SK-N-SH (cell line): Measurements from ENCODE around the gene CLMN. TPM values are rescaled to one million over a fixed set of nuclear protein-coding genes. Genes with fewer than 3 reads are reported as not detected.
A peak's percentile ranks its signal among the peaks of the same experiment; 100 is the strongest.

Source experiments
- CTCF ChIA-PET: fragments of 300-600, 350-600 bp; formaldehyde crosslinking; extraction: SDS; loops from one replicate; lab custom pipeline; 2021; lab: Yijun Ruan, JAX
- POLR2A ChIA-PET: fragments of 350-600 bp; sonication (Branson Sonifier 250); formaldehyde crosslinking; extraction: SDS; loops from one replicate; lab custom pipeline; 2020; ENCODE audit warnings: antibody characterized with exemption, inconsistent platforms; lab: Yijun Ruan, JAX
- DNase-seq: peaks from one replicate; pipeline ENCODE4 v3.0.0; 2012
- H2AFZ ChIP-seq: fragments of 200-600 bp; sonication (generic); 2 replicates; pipeline ENCODE4 v1.8.1; 2016; ENCODE audit warnings: antibody characterized with exemption, mild to moderate bottlenecking, low read depth
- H3F3A ChIP-seq: fragments of 200-600 bp; sonication (generic); replicated peaks from 2 replicates; pipeline ENCODE3; 2016; ENCODE audit warnings: antibody characterized with exemption, mild to moderate bottlenecking; ENCODE audit not compliant: insufficient read depth
- H3K27ac ChIP-seq, 2 experiments: fragments of 200-500 bp in 1 of 2; fragments of 200-600 bp in 1 of 2; sonication (Bioruptor generic) in 1 of 2; sonication (generic), shearing (Covaris generic) in 1 of 2; 2 replicates each; pipeline versions ENCODE4 v1.5.1 to v1.6.1; 2014 to 2016; ENCODE audit warnings: low read depth in 2 of 2, inconsistent platforms in 1 of 2, low read length in 1 of 2, mild to moderate bottlenecking in 1 of 2, mixed read lengths in 1 of 2
- H3K27me3 ChIP-seq: fragments of 200-600 bp; sonication (generic), shearing (Covaris generic); 2 replicates; pipeline ENCODE4 v1.6.1; 2016; ENCODE audit warnings: mixed run types; ENCODE audit not compliant: insufficient read depth
- H3K36me3 ChIP-seq, 2 experiments: fragments of 200-500 bp in 1 of 2; fragments of 200-600 bp in 1 of 2; sonication (Bioruptor generic) in 1 of 2; sonication (generic) in 1 of 2; replicated peaks in 1 of 2; 2 replicates each; pipeline versions ENCODE3 to v1.5.1; 2014 to 2016; ENCODE audit warnings: low read length in 1 of 2, mild to moderate bottlenecking in 1 of 2; ENCODE audit not compliant: insufficient read depth in 2 of 2, control insufficient read depth in 1 of 2
- H3K4me1 ChIP-seq, 2 experiments: fragments of 200-500 bp in 1 of 2; fragments of 200-600 bp in 1 of 2; sonication (Bioruptor generic) in 1 of 2; sonication (generic), shearing (Covaris generic) in 1 of 2; 2 replicates each; pipeline versions ENCODE4 v1.5.1 to v1.6.1; 2014 to 2016; ENCODE audit warnings: low read depth in 1 of 2, low read length in 1 of 2, mixed run types in 1 of 2; ENCODE audit not compliant: insufficient read depth in 2 of 2, control insufficient read depth in 1 of 2
- H3K4me2 ChIP-seq: fragments of 200-600 bp; sonication (generic), shearing (Covaris generic); 2 replicates; pipeline ENCODE4 v1.6.1; 2017; ENCODE audit warnings: mixed run types
- H3K4me3 ChIP-seq, 2 experiments: fragments of 200-500 bp in 1 of 2; fragments of 200-600 bp in 1 of 2; sonication (Bioruptor generic) in 1 of 2; sonication (generic), shearing (Covaris generic) in 1 of 2; 2 replicates each; pipeline versions ENCODE4 v1.5.1 to v1.8.1; 2014 to 2016; ENCODE audit warnings: low read depth in 2 of 2, inconsistent platforms in 1 of 2, low read length in 1 of 2, mild to moderate bottlenecking in 1 of 2, mixed read lengths in 1 of 2, moderate library complexity in 1 of 2
- H3K79me2 ChIP-seq: fragments of 200-600 bp; sonication (generic); 2 replicates; pipeline ENCODE4 v1.8.1; 2017; ENCODE audit warnings: mild to moderate bottlenecking; ENCODE audit not compliant: insufficient read depth
- H3K9ac ChIP-seq: fragments of 200-600 bp; sonication (generic); 2 replicates; pipeline ENCODE4 v1.6.1; 2017; ENCODE audit warnings: mixed run types
- H3K9me2 ChIP-seq: fragments of 200-600 bp; sonication (generic); 2 replicates; pipeline ENCODE4 v1.6.1; 2017; ENCODE audit warnings: mixed run types
- H3K9me3 ChIP-seq: fragments of 200-600 bp; sonication (generic); 2 replicates; pipeline ENCODE4 v1.6.1; 2017; ENCODE audit warnings: mixed run types, mild to moderate bottlenecking, moderate library complexity
- H4K20me1 ChIP-seq: fragments of 200-600 bp; sonication (generic); 2 replicates; pipeline ENCODE4 v1.6.1; 2017; ENCODE audit warnings: mild to moderate bottlenecking, mixed run types; ENCODE audit not compliant: insufficient read depth
- ELF1 ChIP-seq: IDR thresholded peaks from 2 replicates; pipeline ENCODE4 v1.4.0; 2012
- EP300 ChIP-seq, 2 experiments: IDR thresholded peaks; 2 replicates each; pipeline versions ENCODE4 v1.4.0 to v1.6.1; 2012; ENCODE audit warnings: borderline replicate concordance in 1 of 2, low read depth in 1 of 2, low read length in 1 of 2
- GATA2 ChIP-seq: sonication (generic); formaldehyde crosslinking; IDR thresholded peaks from 2 replicates; pipeline ENCODE4 v1.5.0; 2020; ENCODE audit warnings: mild to moderate bottlenecking, missing genetic modification reagents
- IRF3 ChIP-seq: fragments of 150-350 bp; IDR thresholded peaks from 2 replicates; pipeline ENCODE4 v1.6.1; 2016; ENCODE audit warnings: mild to moderate bottlenecking, low read depth, low read length
- JUND ChIP-seq: IDR thresholded peaks from 2 replicates; pipeline ENCODE4 v1.4.0; 2012
- MAX ChIP-seq: IDR thresholded peaks from 2 replicates; pipeline ENCODE4 v1.4.0; 2012; ENCODE audit warnings: low read depth
- NFIC ChIP-seq: IDR thresholded peaks from 2 replicates; pipeline ENCODE4 v1.4.0; 2012; ENCODE audit warnings: borderline replicate concordance
- NRF1 ChIP-seq: IDR thresholded peaks from 2 replicates; pipeline ENCODE4 v1.6.1; 2012; ENCODE audit warnings: low read depth, mild to moderate bottlenecking, low read length
- POLR2AphosphoS5 ChIP-seq: IDR thresholded peaks from 2 replicates; pipeline ENCODE4 v1.6.1; 2012; ENCODE audit warnings: low read depth, low read length
- SIN3A ChIP-seq: IDR thresholded peaks from 2 replicates; pipeline ENCODE4 v1.6.1; 2012; ENCODE audit warnings: low read depth, mild to moderate bottlenecking, low read length, moderate library complexity, borderline replicate concordance
- TAF1 ChIP-seq: IDR thresholded peaks from 2 replicates; pipeline ENCODE4 v1.6.1; 2012; ENCODE audit warnings: low read depth, mild to moderate bottlenecking, low read length, moderate library complexity, borderline replicate concordance
- TCF12 ChIP-seq: IDR thresholded peaks from 2 replicates; pipeline ENCODE4 v1.4.0; 2012
- YY1 ChIP-seq: IDR thresholded peaks from 2 replicates; pipeline ENCODE4 v1.4.0; 2012; ENCODE audit warnings: low read depth, mild to moderate bottlenecking
- WGBS: methylation state at CpG from one replicate; pipeline ENCODE4 v1.1.6; 2017; ENCODE audit warnings: low lambda C conversion rate; 5-methylcytosine and 5-hydroxymethylcytosine counted together
- polyA plus RNA-seq, 3 experiments: library from polyadenylated mRNA; depleted of rRNA; stranded (reverse); fragments of >200 nt; gene quantifications; 2 replicates each; pipeline ENCODE4 v1.2.3, GENCODE V29; 2012

CLMN gene
- polyA plus RNA-seq, 1 of the 3 experiments (the other 2 are of a cell fraction), result 1.4 TPM

GRCh38 chr14:95236221-95236620 lies 83.5 kb downstream of the CLMN start:
- WGBS, result 78% methylated on average over 9 of the region's 12 CpGs
- Histone ChIP-seq H3K27ac (no peak overlapping the region), H3F3A (no peaks in the 10 kb centered on the region), H4K20me1 (no peaks in the 10 kb centered on the region), H3K4me1 (peaks cover 0 to 10% of the 10 kb centered on the region in 2 experiments; a peak in 1 of 4 replicates), H3K27me3 (no peaks in the 10 kb centered on the region), H3K36me3 (no peaks in the 10 kb centered on the region), H3K79me2 (no peaks in the 10 kb centered on the region), H3K4me3 (no peak overlapping the region), H3K4me2 (no peak overlapping the region), H3K9ac (no peak overlapping the region), H3K9me2 (no peaks in the 10 kb centered on the region), H3K9me3 (no peaks in the 10 kb centered on the region), H2AFZ (no peak overlapping the region)
- POLR2A ChIA-PET, result no interaction called here
- no peak for TF ChIP-seq POLR2AphosphoS5
- no peak for TF ChIP-seq NRF1
- TF ChIP-seq YY1, result no peak
- TF ChIP-seq NFIC, result no peak
- no peak for TF ChIP-seq EP300 (IDR thresholded peaks at IDR 0.05; ENCODE audit: borderline replicate concordance in 1 of 2, low read depth in 1 of 2, low read length in 1 of 2)
- TF ChIP-seq IRF3, result no peak
- TF ChIP-seq TAF1, result no peak
- TF ChIP-seq JUND, result no peak
- no peak for TF ChIP-seq GATA2 (CRISPR knock-in tag)
- no peak for TF ChIP-seq TCF12
- TF ChIP-seq ELF1, result no peak
- TF ChIP-seq SIN3A, result no peak
- DNase-seq, result peak; percentile 43
- CTCF ChIA-PET, result no interaction called here

- Histone ChIP-seq H3K9me3 (no peaks in the 10 kb centered on the region), H3K79me2 (no peaks in the 10 kb centered on the region), H3K27ac (no peak overlapping the region), H3K4me3 (no peak overlapping the region), H3K9ac (no peak overlapping the region), H3K4me2 (no peak overlapping the region), H2AFZ (no peak overlapping the region), H3K27me3 (no peaks in the 10 kb centered on the region), H3K36me3 (no peaks in the 10 kb centered on the region), H3F3A (no peaks in the 10 kb centered on the region), H4K20me1 (no peaks in the 10 kb centered on the region), H3K4me1 (peaks cover 0 to 7% of the 10 kb centered on the region in 2 experiments; a peak in 1 of 4 replicates)
- CTCF ChIA-PET, result no interaction called here
- DNase-seq, result no peak
- WGBS, result 96% methylated on average over 13 of the region's 14 CpGs
- TF ChIP-seq NFIC (no peak), NRF1 (no peak), TAF1 (no peak), POLR2AphosphoS5 (no peak), ELF1 (no peak), MAX (no peak), SIN3A (no peak)
- TF ChIP-seq, all 33 proteins: peak for 0
- no peaks in the 10 kb centered on the region for H3K9me2 ChIP-seq
- POLR2A ChIA-PET, result no interaction called here
Measured at GRCh38 chr14:95235767-95236166, 83.9 kb downstream of the CLMN start.
